Activated T-cell treated with anti-CD3 and anti-CD28 coated beads, Interleukin-2, amount 50 U/mL, for 72 hours (primary cell): ENCODE data around the gene NPDC1. TPM values are rescaled to one million over a fixed set of nuclear protein-coding genes. Genes with fewer than 3 reads are reported as not detected.

Experiments
- ATAC-seq, 2 donors: fragments of 150-1000 bp; cut with Tn5 transposase; replicated peaks in 1 of 2; 2 replicates each; pipeline ENCODE4 v1.10.0; 2021; ENCODE audit warnings: moderate library complexity in 2 of 2, mild to moderate bottlenecking in 1 of 2
- DNase-seq, 2 donors: peaks; one replicate each; pipeline ENCODE4 v3.0.0; 2021 to 2022; ENCODE audit warnings: mixed read lengths in 1 of 2
- H3K27ac Mint-ChIP-seq: one replicate; pipeline ENCODE4 v1.8.0; 2022; ENCODE audit warnings: mild to moderate bottlenecking, moderate library complexity, mixed read lengths
- H3K27me3 Mint-ChIP-seq: one replicate; pipeline ENCODE4 v1.8.0; 2022; ENCODE audit warnings: low read depth, mixed read lengths
- H3K36me3 Mint-ChIP-seq, 2 donors: one replicate each; pipeline ENCODE4 v1.8.0; 2022; ENCODE audit warnings: mixed read lengths in 2 of 2, mild to moderate bottlenecking in 1 of 2; ENCODE audit not compliant: insufficient read depth in 2 of 2
- H3K4me1 Mint-ChIP-seq: one replicate; pipeline ENCODE4 v1.8.0; 2022; ENCODE audit warnings: low read depth, mixed read lengths
- H3K4me3 Mint-ChIP-seq, 2 donors: one replicate each; pipeline ENCODE4 v1.8.0; 2022; ENCODE audit warnings: mild to moderate bottlenecking in 2 of 2, mixed read lengths in 2 of 2, moderate library complexity in 2 of 2
- H3K9me3 Mint-ChIP-seq, 2 donors: one replicate each; pipeline ENCODE4 v1.8.0; 2022; ENCODE audit warnings: mixed read lengths in 2 of 2
- total RNA-seq, 2 donors: library from RNA; stranded (reverse); gene quantifications; one replicate each; pipeline ENCODE4 v1.2.3, GENCODE V29; 2022

The NPDC1 gene
- total RNA-seq, 2 donors from 2014 or later = 27.2 to 28.7 TPM

DNA sequence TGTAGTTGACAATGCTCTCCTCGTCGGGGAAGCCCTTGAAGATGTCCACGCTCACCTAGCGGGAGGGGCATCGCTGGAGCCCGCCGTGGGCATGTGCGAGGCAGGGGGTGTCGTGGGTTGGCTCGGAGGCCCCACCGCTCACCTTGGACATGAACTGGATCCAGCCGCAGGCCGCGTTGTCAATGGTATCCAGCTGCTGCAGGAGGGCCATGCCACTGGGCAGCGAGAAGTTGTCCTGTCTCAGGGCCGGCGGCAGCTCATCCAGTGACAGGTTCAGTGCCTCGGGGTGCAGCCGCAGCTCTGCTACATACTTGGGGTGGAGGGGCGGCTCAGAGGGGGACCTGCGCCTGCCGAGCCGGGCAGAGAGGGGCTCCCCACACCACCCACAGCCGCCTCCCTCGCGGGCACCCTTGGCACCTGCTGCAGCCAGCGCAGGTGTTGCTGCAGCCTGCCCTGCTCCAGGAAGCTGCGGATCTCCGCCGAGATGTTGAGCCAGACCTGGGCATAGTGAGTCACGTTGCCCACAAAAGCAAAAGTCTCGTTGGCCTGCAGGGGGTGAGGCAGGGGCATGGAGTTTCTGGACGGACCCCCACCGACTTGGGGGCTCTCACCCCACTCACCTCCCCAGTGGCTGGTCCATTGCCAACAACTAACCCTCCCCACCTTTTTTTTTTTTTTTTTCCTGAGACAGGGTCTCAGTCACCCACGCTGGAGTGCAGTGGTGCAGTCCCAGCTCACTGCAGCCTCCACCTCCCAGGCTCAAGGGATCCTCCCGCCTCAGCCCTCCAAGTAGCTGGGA is 27.0 kb downstream of the NPDC1 start:
- Mint-ChIP-seq H3K36me3 (no peaks in the 10 kb centered on the region), H3K27ac (no peak overlapping the region), H3K27me3 (no peaks in the 10 kb centered on the region), H3K4me3 (no peak overlapping the region), H3K9me3 (no peaks in the 10 kb centered on the region), H3K4me1 (no peaks in the 10 kb centered on the region)
- ATAC-seq = no peak
- no peak for DNase-seq

DNA sequence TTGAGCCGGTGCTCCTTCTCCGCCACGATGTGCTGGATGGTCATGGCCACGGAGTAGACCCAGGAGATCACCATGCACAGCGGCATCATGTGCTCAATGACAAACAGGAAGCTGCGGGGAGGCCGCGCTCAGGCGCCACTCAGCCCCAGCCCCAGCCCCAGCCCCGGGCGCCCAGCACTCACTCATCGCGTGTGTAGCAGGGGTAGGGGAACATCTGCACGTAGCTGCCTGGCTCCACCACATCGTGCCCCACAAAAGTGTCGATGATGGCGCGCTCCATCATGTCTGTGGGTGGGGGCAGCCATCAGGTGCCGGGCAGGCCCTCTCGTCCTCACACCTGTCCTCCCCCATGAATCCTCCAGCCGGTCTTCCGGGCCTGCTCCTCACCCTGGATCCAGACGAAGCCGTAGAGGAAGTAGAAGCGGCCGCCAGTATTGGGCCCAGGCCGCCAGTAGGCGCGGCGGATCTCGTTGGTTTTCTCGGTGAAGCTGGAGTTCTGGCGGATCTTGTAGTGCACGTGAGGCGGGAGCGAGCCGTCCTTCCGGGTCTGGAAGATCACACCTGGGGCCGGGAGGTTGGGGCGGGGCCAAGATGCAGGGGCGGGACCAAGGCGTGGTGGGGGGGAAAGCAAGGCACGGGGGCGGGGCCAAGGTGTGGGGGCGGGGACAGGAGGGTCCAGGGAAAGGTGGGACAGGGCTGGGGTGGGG is 28.0 kb downstream of the NPDC1 start:
- no peak overlapping the region for H3K4me3 Mint-ChIP-seq
- H3K9me3 Mint-ChIP-seq = no peaks in the 10 kb centered on the region
- H3K27me3 Mint-ChIP-seq = no peaks in the 10 kb centered on the region
- no peak overlapping the region for H3K27ac Mint-ChIP-seq
- H3K4me1 Mint-ChIP-seq = no peaks in the 10 kb centered on the region
- ATAC-seq (no peak), DNase-seq (no peak)
- no peaks in the 10 kb centered on the region for H3K36me3 Mint-ChIP-seq

DNA sequence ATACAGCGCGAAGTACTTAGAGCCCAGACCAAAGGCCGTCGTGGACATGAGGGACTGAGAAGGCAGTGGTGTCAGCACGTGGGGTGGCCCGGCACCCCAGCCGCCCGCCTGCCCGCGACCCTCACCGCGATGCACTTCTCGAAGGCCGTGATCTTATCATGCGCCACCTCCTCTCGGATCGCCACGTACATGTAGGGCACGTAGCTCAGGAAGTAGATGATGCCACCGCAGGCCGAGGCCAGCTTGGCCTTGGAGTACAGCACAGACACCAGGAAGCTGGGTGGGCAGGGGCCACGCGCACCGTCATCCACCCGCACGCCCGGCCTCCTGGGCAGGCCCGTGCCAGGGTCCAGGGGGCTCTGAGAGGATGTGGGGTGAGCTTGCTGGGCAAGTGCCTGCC is 28.9 kb downstream of the NPDC1 start:
- no peaks in the 10 kb centered on the region for H3K4me1 Mint-ChIP-seq
- no peak overlapping the region for H3K27ac Mint-ChIP-seq
- no peaks in the 10 kb centered on the region for H3K27me3 Mint-ChIP-seq
- ATAC-seq (no peak), DNase-seq (no peak)
- H3K9me3 Mint-ChIP-seq = no peaks in the 10 kb centered on the region
- H3K4me3 Mint-ChIP-seq = no peak overlapping the region
- H3K36me3 Mint-ChIP-seq = no peaks in the 10 kb centered on the region

DNA sequence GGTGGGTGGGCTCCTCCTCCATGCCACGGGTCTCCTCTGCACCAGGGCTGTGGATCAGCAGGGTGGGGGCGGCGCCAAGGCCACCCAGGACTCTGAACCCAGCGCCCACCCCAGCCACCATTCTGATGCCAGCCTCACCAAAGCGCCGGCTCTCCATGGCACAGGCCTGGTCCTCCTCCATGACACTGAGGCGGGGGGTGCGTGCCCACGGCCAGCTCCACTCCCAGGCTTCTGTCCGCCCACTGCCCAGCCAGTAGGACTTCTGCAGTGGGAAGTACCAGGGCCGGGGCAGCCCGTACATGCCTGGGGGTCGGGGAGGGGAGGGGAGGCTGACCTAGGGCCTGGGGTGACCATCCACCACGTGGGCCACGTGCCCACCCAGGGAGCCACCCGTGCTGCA is 29.5 kb downstream of the NPDC1 start:
- Mint-ChIP-seq H3K9me3 (no peaks in the 10 kb centered on the region), H3K4me3 (no peak overlapping the region), H3K4me1 (no peaks in the 10 kb centered on the region), H3K27me3 (no peaks in the 10 kb centered on the region), H3K27ac (no peak overlapping the region), H3K36me3 (no peaks in the 10 kb centered on the region)
- ATAC-seq (no peak), DNase-seq (no peak)

- Mint-ChIP-seq H3K27ac (no peak overlapping the region), H3K27me3 (no peaks in the 10 kb centered on the region), H3K9me3 (no peaks in the 10 kb centered on the region), H3K4me1 (no peaks in the 10 kb centered on the region), H3K36me3 (no peaks in the 10 kb centered on the region), H3K4me3 (no peak overlapping the region)
- DNase-seq (no peak), ATAC-seq (no peak)
Observed at GRCh38 chr9:137015976-137016375, 30.0 kb downstream of the NPDC1 start.

DNA sequence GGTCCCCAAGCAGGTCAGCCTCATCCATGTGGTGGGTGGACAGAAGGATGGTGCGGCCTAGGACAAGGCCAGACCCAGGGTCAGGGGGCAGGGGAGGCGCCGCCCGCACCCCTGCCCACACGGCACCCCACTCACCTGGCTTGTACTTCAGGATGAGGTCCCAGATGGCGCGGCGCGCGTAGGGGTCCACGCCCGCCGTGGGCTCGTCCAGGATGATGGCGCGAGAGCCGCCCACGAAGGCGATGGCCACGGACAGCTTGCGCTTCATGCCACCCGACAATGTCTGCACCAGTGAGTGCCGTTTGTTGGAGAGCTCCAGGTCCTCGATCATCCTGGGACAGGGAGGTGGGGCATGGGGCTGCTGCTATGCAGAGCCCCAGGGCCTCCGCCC is 30.4 kb downstream of the NPDC1 start:
- DNase-seq (no peak), ATAC-seq (no peak)
- Mint-ChIP-seq H3K4me1 (no peaks in the 10 kb centered on the region), H3K27me3 (no peaks in the 10 kb centered on the region), H3K9me3 (no peaks in the 10 kb centered on the region), H3K36me3 (no peaks in the 10 kb centered on the region), H3K4me3 (no peak overlapping the region), H3K27ac (no peak overlapping the region)

DNA sequence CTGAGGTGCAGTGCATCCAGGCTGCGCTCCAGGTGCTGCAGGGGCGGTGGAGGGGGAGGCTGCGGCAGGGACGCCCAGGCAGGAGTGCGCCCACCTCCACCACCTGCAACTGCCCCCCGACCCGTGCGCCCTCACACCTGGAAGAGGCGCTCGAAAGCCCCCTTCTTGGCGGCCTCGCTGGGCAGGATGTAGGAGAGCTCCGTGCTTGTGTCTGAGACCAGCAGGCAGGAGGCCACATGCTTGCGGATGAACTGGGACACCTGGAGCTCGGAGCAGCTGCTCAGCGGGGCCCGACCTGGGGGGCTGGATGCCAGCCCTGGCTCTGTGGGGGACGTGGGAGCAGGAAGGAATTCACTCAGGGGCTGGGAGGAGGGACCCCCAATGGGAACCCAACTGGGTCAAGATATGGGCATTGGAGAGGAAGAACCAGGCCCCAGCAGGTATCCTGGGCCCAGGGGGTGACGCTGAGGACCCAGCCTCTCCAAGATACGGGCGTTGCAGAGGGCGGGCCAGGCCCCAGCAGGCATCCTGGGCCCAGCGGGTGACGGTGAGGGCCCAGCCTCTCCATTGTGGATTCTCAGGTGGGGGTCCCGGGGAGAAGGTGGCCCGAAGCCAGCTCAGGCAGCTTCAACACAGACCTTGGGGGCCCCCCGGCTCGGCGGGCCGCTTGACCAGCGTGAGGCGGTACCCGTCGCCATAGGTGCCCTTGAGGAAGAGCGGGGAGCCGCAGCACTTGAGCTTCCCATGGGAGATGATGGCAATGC is 31.0 kb downstream of the NPDC1 start:
- ATAC-seq (no peak), DNase-seq (no peak)
- no peaks in the 10 kb centered on the region for H3K4me1 Mint-ChIP-seq
- H3K9me3 Mint-ChIP-seq = no peaks in the 10 kb centered on the region
- no peaks in the 10 kb centered on the region for H3K27me3 Mint-ChIP-seq
- H3K4me3 Mint-ChIP-seq = no peak overlapping the region
- H3K36me3 Mint-ChIP-seq = no peaks in the 10 kb centered on the region
- no peak overlapping the region for H3K27ac Mint-ChIP-seq

DNA sequence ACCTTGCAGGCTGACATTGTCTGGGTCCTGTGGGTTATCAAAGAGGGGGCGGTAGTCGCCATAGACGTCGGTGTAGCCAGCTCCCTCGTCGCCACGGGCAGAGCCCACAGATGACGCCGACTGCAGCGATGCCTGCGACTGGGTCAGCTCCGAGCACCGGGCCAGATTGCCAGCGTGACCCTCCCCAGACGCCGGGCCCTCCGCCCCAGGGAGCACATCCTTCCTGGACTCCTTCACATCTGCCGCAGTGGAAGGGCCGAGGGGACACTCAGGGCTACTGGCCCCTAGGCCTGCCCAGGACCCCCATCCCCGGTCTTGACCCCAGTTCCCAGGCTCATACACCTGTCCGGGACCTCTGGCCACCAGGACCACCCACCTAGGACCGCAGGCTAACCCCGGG is 31.8 kb downstream of the NPDC1 start:
- DNase-seq (no peak), ATAC-seq (no peak)
- Mint-ChIP-seq H3K36me3 (no peaks in the 10 kb centered on the region), H3K4me3 (no peak overlapping the region), H3K27ac (no peak overlapping the region), H3K4me1 (no peaks in the 10 kb centered on the region), H3K27me3 (no peaks in the 10 kb centered on the region), H3K9me3 (no peaks in the 10 kb centered on the region)

DNA sequence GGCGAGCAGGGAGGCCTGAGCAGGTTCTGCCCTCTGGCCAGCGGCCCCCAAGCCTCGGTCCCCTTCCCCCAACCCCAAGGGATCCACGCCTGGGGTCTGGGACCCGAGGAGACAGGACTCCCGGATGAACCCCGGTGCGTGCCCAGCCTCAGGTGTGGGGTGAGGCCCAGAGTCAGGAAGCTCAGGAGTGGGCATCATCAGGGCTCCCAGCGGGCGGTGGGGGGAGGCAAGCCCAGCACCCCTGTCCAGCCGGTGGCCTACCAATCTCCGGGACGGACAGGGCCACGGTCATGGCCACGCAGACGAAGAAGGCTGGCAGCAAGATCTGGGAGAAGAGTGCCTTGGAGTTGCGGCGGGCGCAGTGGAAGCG is 32.4 kb downstream of the NPDC1 start:
- Mint-ChIP-seq H3K4me1 (no peaks in the 10 kb centered on the region), H3K9me3 (no peaks in the 10 kb centered on the region), H3K27ac (no peak overlapping the region), H3K27me3 (no peaks in the 10 kb centered on the region), H3K36me3 (no peaks in the 10 kb centered on the region), H3K4me3 (no peak overlapping the region)
- DNase-seq (no peak), ATAC-seq (no peak)

- Mint-ChIP-seq H3K27ac (no peak overlapping the region), H3K27me3 (no peaks in the 10 kb centered on the region), H3K36me3 (no peaks in the 10 kb centered on the region), H3K9me3 (no peaks in the 10 kb centered on the region), H3K4me1 (no peaks in the 10 kb centered on the region), H3K4me3 (no peak overlapping the region)
- ATAC-seq (no peak), DNase-seq (no peak)
Observed at GRCh38 chr9:137012694-137013570, 33.0 kb downstream of the NPDC1 start.

DNA sequence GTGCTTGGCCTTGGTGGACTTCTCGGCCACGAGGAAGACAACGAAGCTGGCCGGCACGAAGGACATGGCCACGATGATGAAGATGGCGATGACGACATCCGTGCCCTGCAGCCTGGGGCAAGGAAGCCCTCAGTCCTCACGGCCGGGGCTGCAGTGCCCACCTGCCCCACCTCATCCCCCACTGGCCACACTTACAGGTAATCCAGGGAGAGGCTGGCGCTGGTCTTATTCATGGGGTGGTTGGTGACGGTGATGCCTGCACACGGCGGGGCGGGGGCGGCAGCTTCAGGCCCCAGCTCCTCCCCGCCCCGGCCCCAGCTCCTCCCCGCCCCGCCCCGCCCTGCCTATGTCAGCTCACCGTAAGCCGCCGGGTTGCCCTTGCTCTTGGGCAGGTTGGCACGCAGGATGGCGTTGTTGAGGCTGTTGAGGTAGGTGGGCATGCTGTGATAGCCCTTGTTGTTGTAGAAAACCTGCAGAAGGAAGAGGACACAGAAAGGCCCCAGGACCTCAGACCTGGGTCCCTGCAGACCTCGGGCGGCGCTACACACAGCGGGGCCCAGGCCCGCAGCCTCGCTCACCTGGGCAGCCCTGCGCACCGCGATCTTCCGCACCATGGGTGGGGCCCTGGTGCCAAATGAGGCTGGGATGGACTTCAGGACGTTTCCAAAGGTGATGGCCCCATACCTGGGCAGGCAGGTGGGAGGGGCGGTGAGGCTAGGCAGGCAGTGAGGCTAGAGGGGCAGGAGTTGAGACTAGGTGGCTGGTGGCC is 33.9 kb downstream of the NPDC1 start:
- Mint-ChIP-seq H3K27me3 (no peaks in the 10 kb centered on the region), H3K9me3 (no peaks in the 10 kb centered on the region), H3K36me3 (no peaks in the 10 kb centered on the region), H3K27ac (no peak overlapping the region), H3K4me1 (no peaks in the 10 kb centered on the region), H3K4me3 (no peak overlapping the region)
- no peak for ATAC-seq
- DNase-seq = no peak

GRCh38 chr9:137011156-137011555 is 34.8 kb downstream of the NPDC1 start:
- H3K27ac Mint-ChIP-seq = no peak overlapping the region
- H3K9me3 Mint-ChIP-seq = no peaks in the 10 kb centered on the region
- no peaks in the 10 kb centered on the region for H3K27me3 Mint-ChIP-seq
- DNase-seq (no peak), ATAC-seq (no peak)
- H3K4me1 Mint-ChIP-seq = no peaks in the 10 kb centered on the region
- H3K36me3 Mint-ChIP-seq = no peaks in the 10 kb centered on the region
- H3K4me3 Mint-ChIP-seq = no peak overlapping the region
